HL-60/S4 (cell line): ENCODE results near the gene APELA.
"Not testable (repeated sequence)": the region's sequence is repeated elsewhere in the genome, so short reads cannot be mapped to it uniquely, and the experiment has no call there.

Experiments
- in situ Hi-C: fragments of 300-500 bp; cut with MboI; formaldehyde crosslinking; loops from 2 replicates; pipeline ENCODE4 v1.14.3; 2022; ENCODE audit warnings: low sequenced_read_pairs

The APELA gene

GRCh38 chr4:164876700-164877324 lies at the start of gene APELA:
TSS of gene APELA (plus strand) at chr4:164877178. CDS start at chr4:164877332, 154 bp downstream.
- in situ Hi-C loops = no loop called here

- in situ Hi-C loops = no loop called here
Measured at GRCh38 chr4:164828955-164829354, 48.0 kb upstream of the APELA start.

- in situ Hi-C loops = no loop called here
Measured at GRCh38 chr4:164846566-164846965, 30.4 kb upstream of the APELA start.

- in situ Hi-C loops = no loop called here
Measured at GRCh38 chr4:164847016-164847415, 30.0 kb upstream of the APELA start.

GRCh38 chr4:164847967-164848649 lies 28.9 kb upstream of the APELA start:
- in situ Hi-C loops = no loop called here

- in situ Hi-C loops = no loop called here
Measured at GRCh38 chr4:164856396-164856795, 20.6 kb upstream of the APELA start.

GRCh38 chr4:164866817-164867490 lies 10.0 kb upstream of the APELA start:
- in situ Hi-C loops = no loop called here

GRCh38 chr4:164871673-164872072 lies 5.3 kb upstream of the APELA start:
- in situ Hi-C loops = no loop called here

- in situ Hi-C loops = no loop called here
Measured at GRCh38 chr4:164872481-164872880, 4.5 kb upstream of the APELA start.

- in situ Hi-C loops = no loop called here
Measured at GRCh38 chr4:164874789-164875188, 2.2 kb upstream of the APELA start.

- in situ Hi-C loops = no loop called here
Measured at GRCh38 chr4:164880489-164881262, 3.7 kb downstream of the APELA start.

GRCh38 chr4:164888096-164888715 lies 11.2 kb downstream of the APELA start:
- in situ Hi-C loops = no loop called here

GRCh38 chr4:164890691-164891090 lies 13.7 kb downstream of the APELA start:
- in situ Hi-C loops = no loop called here

GRCh38 chr4:164892018-164892417 lies 15.0 kb downstream of the APELA start:
- in situ Hi-C loops = no loop called here

GRCh38 chr4:164894702-164895101 lies 17.7 kb downstream of the APELA start:
- in situ Hi-C loops = no loop called here

GRCh38 chr4:164902608-164903007 lies 25.6 kb downstream of the APELA start:
- in situ Hi-C loops = no loop called here

GRCh38 chr4:164904336-164904735 lies 27.4 kb downstream of the APELA start:
- in situ Hi-C loops = no loop called here

- in situ Hi-C loops = no loop called here
Measured at GRCh38 chr4:164904941-164905340, 28.0 kb downstream of the APELA start.

- in situ Hi-C loops = no loop called here
Measured at GRCh38 chr4:164906368-164906767, 29.4 kb downstream of the APELA start.

GRCh38 chr4:164913506-164913905 lies 36.5 kb downstream of the APELA start:
- in situ Hi-C loops = not testable (repeated sequence)

GRCh38 chr4:164918956-164919355 lies 42.0 kb downstream of the APELA start:
- in situ Hi-C loops = no loop called here
